Measurements from ENCODE around the gene ASB10.

Gene ASB10

DNA sequence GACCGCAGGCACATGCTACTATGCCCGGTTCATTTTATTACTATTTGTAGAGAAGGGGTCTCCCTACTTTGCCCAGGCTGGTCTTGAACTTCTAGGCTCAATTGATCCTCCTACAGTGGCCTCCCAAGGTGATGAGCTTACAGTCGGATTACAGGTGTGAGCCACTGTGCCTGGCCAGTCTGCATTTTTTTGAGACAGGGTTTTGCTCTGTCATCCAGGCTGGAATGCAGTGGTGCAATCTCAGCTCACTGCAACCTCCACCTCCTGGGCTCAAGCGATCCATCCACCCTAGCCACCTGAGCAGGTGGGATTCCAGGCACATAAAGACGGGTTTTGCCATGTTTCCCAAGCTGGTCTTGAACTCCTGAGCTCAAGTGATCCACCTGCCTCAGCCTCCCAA lies 25.6 kb upstream of the ASB10 start:
- H3K27ac ChIP-seq (ENCODE audit: low read length): no peak overlapping the region
- H3K27me3 ChIP-seq (ENCODE audit: insufficient read depth, low read length, poor library complexity): no peaks in the 10 kb centered on the region
- H3K4me2 ChIP-seq (ENCODE audit: insufficient read depth, low read length): no peak overlapping the region
- peaks cover 50% of the 10 kb centered on the region for H3K36me3 ChIP-seq (ENCODE audit: insufficient read depth, low read length)
- H3K9ac ChIP-seq (ENCODE audit: low read depth, low read length): no peak overlapping the region
- no peaks in the 10 kb centered on the region for H3K4me1 ChIP-seq (ENCODE audit: insufficient read depth, low read length)
- no peak for TF ChIP-seq EZH2 (IDR thresholded peaks at IDR 0.05; ENCODE audit: borderline replicate concordance, low read depth, low read length, severe bottlenecking)
- TF ChIP-seq, protein P1, sequence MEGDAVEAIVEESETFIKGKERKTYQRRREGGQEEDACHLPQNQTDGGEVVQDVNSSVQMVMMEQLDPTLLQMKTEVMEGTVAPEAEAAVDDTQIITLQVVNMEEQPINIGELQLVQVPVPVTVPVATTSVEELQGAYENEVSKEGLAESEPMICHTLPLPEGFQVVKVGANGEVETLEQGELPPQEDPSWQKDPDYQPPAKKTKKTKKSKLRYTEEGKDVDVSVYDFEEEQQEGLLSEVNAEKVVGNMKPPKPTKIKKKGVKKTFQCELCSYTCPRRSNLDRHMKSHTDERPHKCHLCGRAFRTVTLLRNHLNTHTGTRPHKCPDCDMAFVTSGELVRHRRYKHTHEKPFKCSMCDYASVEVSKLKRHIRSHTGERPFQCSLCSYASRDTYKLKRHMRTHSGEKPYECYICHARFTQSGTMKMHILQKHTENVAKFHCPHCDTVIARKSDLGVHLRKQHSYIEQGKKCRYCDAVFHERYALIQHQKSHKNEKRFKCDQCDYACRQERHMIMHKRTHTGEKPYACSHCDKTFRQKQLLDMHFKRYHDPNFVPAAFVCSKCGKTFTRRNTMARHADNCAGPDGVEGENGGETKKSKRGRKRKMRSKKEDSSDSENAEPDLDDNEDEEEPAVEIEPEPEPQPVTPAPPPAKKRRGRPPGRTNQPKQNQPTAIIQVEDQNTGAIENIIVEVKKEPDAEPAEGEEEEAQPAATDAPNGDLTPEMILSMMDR (IDR thresholded peaks at IDR 0.05; ENCODE audit: borderline replicate concordance, extremely low read depth, low read length, poor library complexity, severe bottlenecking): no peak
- H2AFZ ChIP-seq (ENCODE audit: low read depth, low read length): no peak overlapping the region
- H4K20me1 ChIP-seq (ENCODE audit: insufficient read depth, low read length): peaks cover 4% of the 10 kb centered on the region
- H3K4me3 ChIP-seq (ENCODE audit: low read depth in 1 of 2, low read length in 2 of 2): no peak overlapping the region
- ATAC-seq (ENCODE audit: insufficient read depth, low read depth) (no peak), DNase-seq (no peak)
- H3K9me3 ChIP-seq (ENCODE audit: insufficient read depth, low read length, severe bottlenecking): no peaks in the 10 kb centered on the region
- no peaks in the 10 kb centered on the region for H3K79me2 ChIP-seq (ENCODE audit: insufficient read depth, low read length)

DNA sequence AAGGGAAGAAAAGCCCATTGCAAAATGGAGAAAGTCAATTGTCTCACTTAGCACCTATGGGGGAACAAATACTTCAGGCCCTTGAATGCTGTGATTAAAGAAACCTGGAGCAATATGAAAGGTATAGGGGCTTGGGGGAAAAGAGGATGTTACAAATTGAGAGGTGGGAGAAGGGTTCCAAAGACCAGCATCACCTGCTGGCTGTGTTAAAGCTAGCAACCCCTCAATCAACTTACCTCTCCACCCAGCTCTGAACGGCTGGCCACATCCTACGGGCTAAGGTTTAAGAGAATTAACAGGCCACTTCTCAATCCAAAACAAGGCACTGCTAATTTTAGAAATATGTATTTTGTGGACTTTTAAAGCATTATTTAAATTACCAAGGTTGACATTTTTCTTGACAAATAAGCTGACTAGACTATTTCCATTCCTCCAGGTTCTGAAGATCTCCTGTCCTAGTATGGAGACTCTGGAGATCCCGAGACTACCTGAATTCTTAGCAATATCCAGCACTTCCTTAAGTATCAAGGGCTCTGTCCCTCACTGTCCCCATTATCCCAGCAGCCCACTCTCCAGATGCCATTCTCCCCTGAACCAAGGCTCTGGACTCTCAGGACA lies 24.2 kb upstream of the ASB10 start:
- TF ChIP-seq EZH2 (IDR thresholded peaks at IDR 0.05; ENCODE audit: borderline replicate concordance, low read depth, low read length, severe bottlenecking): no peak
- TF ChIP-seq, protein P1 (IDR thresholded peaks at IDR 0.05; ENCODE audit: borderline replicate concordance, extremely low read depth, low read length, poor library complexity, severe bottlenecking): no peak
- Histone ChIP-seq H3K4me2 (ENCODE audit: insufficient read depth, low read length) (no peak overlapping the region), H3K27ac (ENCODE audit: low read length) (no peak overlapping the region), H3K4me3 (ENCODE audit: low read depth in 1 of 2, low read length in 2 of 2) (no peak overlapping the region), H4K20me1 (ENCODE audit: insufficient read depth, low read length) (peaks cover 4% of the 10 kb centered on the region), H3K4me1 (ENCODE audit: insufficient read depth, low read length) (no peaks in the 10 kb centered on the region), H3K27me3 (ENCODE audit: insufficient read depth, low read length, poor library complexity) (no peaks in the 10 kb centered on the region), H2AFZ (ENCODE audit: low read depth, low read length) (no peak overlapping the region), H3K36me3 (ENCODE audit: insufficient read depth, low read length) (peaks cover 36% of the 10 kb centered on the region), H3K9me3 (ENCODE audit: insufficient read depth, low read length, severe bottlenecking) (no peaks in the 10 kb centered on the region), H3K9ac (ENCODE audit: low read depth, low read length) (no peak overlapping the region), H3K79me2 (ENCODE audit: insufficient read depth, low read length) (no peaks in the 10 kb centered on the region)
- no peak for ATAC-seq (ENCODE audit: insufficient read depth, low read depth)
- no peak for DNase-seq

DNA sequence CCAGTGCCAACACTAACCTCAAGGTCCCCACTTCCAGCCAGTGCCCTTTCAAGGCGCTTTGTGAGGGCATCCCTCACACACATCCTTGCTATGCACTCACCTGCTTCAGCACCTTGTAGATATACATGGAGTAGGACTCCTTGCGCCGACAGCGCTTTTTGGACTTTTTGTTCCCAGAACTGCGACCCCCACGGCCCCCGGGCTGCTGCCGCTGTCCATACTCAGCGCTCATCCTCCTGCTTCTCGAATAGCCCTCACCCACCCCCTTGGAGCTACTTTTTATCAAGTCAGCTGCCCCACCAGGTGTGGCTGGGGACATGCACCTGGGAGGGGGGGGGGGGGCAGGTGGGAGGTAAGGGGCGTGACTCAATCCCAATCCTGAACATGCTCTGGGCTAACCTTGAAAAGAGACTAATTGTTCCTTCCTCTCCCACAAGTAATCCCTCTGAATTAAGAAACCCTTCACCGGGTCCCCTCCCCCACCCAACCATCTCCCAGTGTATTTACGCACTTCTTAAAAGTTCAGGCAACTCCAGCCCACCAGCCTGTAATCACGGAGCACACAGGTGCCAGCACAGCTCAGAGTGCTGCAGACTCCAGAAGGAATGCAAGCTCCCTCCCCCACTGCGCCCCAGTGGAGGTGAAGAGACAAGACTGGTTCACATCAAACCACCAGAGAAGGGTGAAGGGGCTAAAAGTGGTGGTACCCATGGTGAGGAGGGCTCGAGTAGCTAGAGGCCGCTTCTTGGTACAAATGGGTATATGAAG lies 23.2 kb upstream of the ASB10 start, which contains the start of gene H2BK1:
Gene H2BK1 (minus strand): TSS at position 402 of the 768 bp plus-strand sequence. CDS start 170 bp downstream, at position 232.
- no peaks in the 10 kb centered on the region for H3K79me2 ChIP-seq (ENCODE audit: insufficient read depth, low read length)
- no peaks in the 10 kb centered on the region for H3K4me1 ChIP-seq (ENCODE audit: insufficient read depth, low read length)
- peaks cover 27% of the 10 kb centered on the region for H3K36me3 ChIP-seq (ENCODE audit: insufficient read depth, low read length)
- H3K27me3 ChIP-seq (ENCODE audit: insufficient read depth, low read length, poor library complexity): peaks cover 3% of the 10 kb centered on the region
- no peaks in the 10 kb centered on the region for H3K9me3 ChIP-seq (ENCODE audit: insufficient read depth, low read length, severe bottlenecking)
- DNase-seq (no peak), ATAC-seq (ENCODE audit: insufficient read depth, low read depth) (no peak; the same call in 2 of the 3 replicates)
- H3K27ac ChIP-seq (ENCODE audit: low read length): no peak within 1 kb of the TSS
- peaks cover 7% of the 10 kb centered on the region for H4K20me1 ChIP-seq (ENCODE audit: insufficient read depth, low read length)
- H3K9ac ChIP-seq (ENCODE audit: low read depth, low read length): no peak within 1 kb of the TSS
- no peak for TF ChIP-seq EZH2 (IDR thresholded peaks at IDR 0.05; ENCODE audit: borderline replicate concordance, low read depth, low read length, severe bottlenecking)
- TF ChIP-seq, protein P1 (IDR thresholded peaks at IDR 0.05; ENCODE audit: borderline replicate concordance, extremely low read depth, low read length, poor library complexity, severe bottlenecking): no peak
- H3K4me2 ChIP-seq (ENCODE audit: insufficient read depth, low read length): no peak within 1 kb of the TSS
- H2AFZ ChIP-seq (ENCODE audit: low read depth, low read length): no peak within 1 kb of the TSS
- no peak within 1 kb of the TSS for H3K4me3 ChIP-seq (ENCODE audit: low read depth in 1 of 2, low read length in 2 of 2)

All from DND-41 (cell line).